HG03064 (cell line): ENCODE results near the gene ZFP57.
A peak's percentile ranks its signal among the peaks of the same experiment; 100 is the strongest.

Experiments used
- ATAC-seq: cut with Tn5 transposase; IDR thresholded peaks from one replicate; pipeline ENCODE4 v1.9.1; 2021; ENCODE audit warnings: low read depth; ENCODE audit not compliant: unreplicated experiment

The ZFP57 gene

GRCh38 chr6:29656157-29656556, 24.8 kb downstream of the ZFP57 start:
- no peak for ATAC-seq

- ATAC-seq = no peak
These were observed 25.3 kb downstream of the ZFP57 start for GRCh38 chr6:29655658-29656057.

- no peak for ATAC-seq
These were observed 27.4 kb downstream of the ZFP57 start for GRCh38 chr6:29653452-29654038.

GRCh38 chr6:29652198-29652584, 28.8 kb downstream of the ZFP57 start:
- no peak for ATAC-seq

- no peak for ATAC-seq
These were observed 29.3 kb downstream of the ZFP57 start for GRCh38 chr6:29651413-29652197.

GRCh38 chr6:29649701-29650673, 31.0 kb downstream of the ZFP57 start:
- peak; percentile 94 for ATAC-seq

- ATAC-seq = no peak
These were observed 32.9 kb downstream of the ZFP57 start for GRCh38 chr6:29647927-29648642.

GRCh38 chr6:29641430-29642148, 39.4 kb downstream of the ZFP57 start:
- no peak for ATAC-seq

- ATAC-seq = no peak
These were observed 43.7 kb downstream of the ZFP57 start for GRCh38 chr6:29637247-29637646.

- ATAC-seq = peak; percentile 12
These were observed 47.4 kb downstream of the ZFP57 start for GRCh38 chr6:29633534-29633905.

- ATAC-seq = peak; percentile 61
These were observed 48.0 kb downstream of the ZFP57 start, which contains the start of gene GABBR1 for GRCh38 chr6:29632789-29633533. Gene GABBR1, minus strand, starts transcription at chr6:29633183. Its CDS starts 798 bp downstream, at chr6:29632385.

- ATAC-seq = peak; percentile 15
These were observed 48.9 kb downstream of the ZFP57 start for GRCh38 chr6:29631860-29632731.

GRCh38 chr6:29631209-29631810, 49.6 kb downstream of the ZFP57 start:
- no peak for ATAC-seq

- no peak for ATAC-seq
These were observed 50.6 kb downstream of the ZFP57 start for GRCh38 chr6:29630315-29630714.

GRCh38 chr6:29629571-29629970, 51.4 kb downstream of the ZFP57 start:
- no peak for ATAC-seq

- ATAC-seq = no peak
These were observed 52.3 kb downstream of the ZFP57 start for GRCh38 chr6:29628419-29629281.
